Neural progenitor cell (in vitro differentiated cells): ENCODE measurements around the gene ISCA1. TPM values are rescaled to one million over a fixed set of nuclear protein-coding genes. Genes with fewer than 3 reads are reported as not detected.
"Not testable (repeated sequence)": the region's sequence is repeated elsewhere in the genome, so short reads cannot be mapped to it uniquely, and the experiment has no call there.

Source experiments
- DNase-seq: peaks from one replicate; pipeline ENCODE4 v3.0.0-alpha.2; 2016; ENCODE audit warnings: low spot score
- H2AFZ ChIP-seq: fragments of 200-600 bp; sonication (generic); replicated peaks from 2 replicates; pipeline ENCODE4 v1.6.1; 2016; ENCODE audit warnings: antibody characterized with exemption
- H3F3A ChIP-seq: fragments of 200-600 bp; sonication (generic); 2 replicates; pipeline ENCODE4 v1.6.1; 2016; ENCODE audit warnings: antibody characterized with exemption, low read depth
- H3K27ac ChIP-seq: fragments of 200-600 bp; sonication (generic); 2 replicates; pipeline ENCODE4 v1.5.1; 2016; ENCODE audit warnings: mild to moderate bottlenecking
- H3K27me3 ChIP-seq: fragments of 200-600 bp; sonication (generic); 2 replicates; pipeline ENCODE4 v1.6.1; 2016; ENCODE audit warnings: mild to moderate bottlenecking, moderate library complexity
- H3K36me3 ChIP-seq: fragments of 200-600 bp; sonication (generic); 2 replicates; pipeline ENCODE4 v1.5.1; 2016
- H3K4me1 ChIP-seq: fragments of 200-600 bp; sonication (generic); 2 replicates; pipeline ENCODE4 v1.6.1; 2016; ENCODE audit warnings: mixed run types
- H3K4me2 ChIP-seq: fragments of 200-600 bp; sonication (generic); 2 replicates; pipeline ENCODE4 v1.6.1; 2016
- H3K4me3 ChIP-seq: fragments of 200-600 bp; sonication (generic); 2 replicates; pipeline ENCODE4 v1.5.1; 2016
- H3K79me2 ChIP-seq: fragments of 200-600 bp; sonication (generic); 2 replicates; pipeline ENCODE4 v1.6.1; 2016; ENCODE audit warnings: low read depth
- H3K9ac ChIP-seq: fragments of 200-600 bp; sonication (generic); 2 replicates; pipeline ENCODE4 v1.6.1; 2016
- H3K9me3 ChIP-seq: fragments of 200-600 bp; sonication (generic); 2 replicates; pipeline ENCODE4 v1.5.1; 2016; ENCODE audit warnings: low read depth
- H4K20me1 ChIP-seq: fragments of 200-600 bp; sonication (generic); 2 replicates; pipeline ENCODE4 v1.6.1; 2016; ENCODE audit warnings: low read depth
- H3K27ac Mint-ChIP-seq: 3 replicates; pipeline ENCODE4 v1.8.0; 2021; ENCODE audit warnings: mixed read lengths
- H3K27me3 Mint-ChIP-seq: 2 replicates; pipeline ENCODE4 v1.8.0; 2022; ENCODE audit warnings: low read depth, mild to moderate bottlenecking, inconsistent platforms, moderate library complexity, mixed read lengths; ENCODE audit not compliant: insufficient read depth
- H3K36me3 Mint-ChIP-seq: 3 replicates; pipeline ENCODE4 v1.8.0; 2021; ENCODE audit warnings: mixed read lengths
- H3K4me1 Mint-ChIP-seq: 3 replicates; pipeline ENCODE4 v1.8.0; 2021; ENCODE audit warnings: mixed read lengths
- H3K4me3 Mint-ChIP-seq: 3 replicates; pipeline ENCODE4 v1.8.0; 2021; ENCODE audit warnings: mild to moderate bottlenecking, moderate library complexity, mixed read lengths
- H3K9me3 Mint-ChIP-seq: 3 replicates; pipeline ENCODE4 v1.8.0; 2020; ENCODE audit warnings: mixed read lengths
- CTCF ChIP-seq: fragments of 200-600 bp; sonication (generic); IDR thresholded peaks from 2 replicates; pipeline ENCODE4 v1.5.1; 2017; ENCODE audit warnings: antibody characterized with exemption, mild to moderate bottlenecking
- EZH2 ChIP-seq: fragments of 200-600 bp; sonication (generic); IDR thresholded peaks from 2 replicates; pipeline ENCODE4 v1.6.1; 2017; ENCODE audit warnings: antibody characterized with exemption, mild to moderate bottlenecking, moderate library complexity
- EZH2phosphoT487 ChIP-seq: fragments of 200-600 bp; sonication (generic); IDR thresholded peaks from 2 replicates; pipeline ENCODE4 v1.6.1; 2017; ENCODE audit warnings: antibody characterized with exemption
- total RNA-seq: library from RNA; depleted of rRNA; stranded (reverse); fragments of >200 nt; gene quantifications from 2 replicates; pipeline ENCODE4 v1.2.3, GENCODE V29; 2015; ENCODE audit warnings: low replicate concordance

The ISCA1 gene
- total RNA-seq, 1 donor from 2014 or later: 42.9 TPM

DNA sequence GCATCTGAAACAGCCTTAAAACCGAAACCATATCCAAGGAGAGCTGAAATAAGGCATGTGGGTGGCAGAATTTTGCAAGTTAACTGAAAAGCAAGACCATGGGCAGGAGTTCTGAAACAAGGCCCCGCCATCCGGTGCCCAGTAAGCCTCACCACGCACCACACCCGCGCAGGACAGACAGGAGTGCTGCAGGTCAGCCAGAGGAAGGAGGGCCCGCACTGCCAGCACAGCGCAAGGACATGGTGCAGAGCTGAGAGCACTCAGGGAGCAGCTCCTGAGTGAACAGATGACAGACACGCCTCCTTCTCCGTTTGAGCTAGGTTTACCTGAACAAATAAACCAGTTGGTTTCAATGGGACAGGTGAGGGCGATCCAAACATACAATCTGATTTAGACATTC is 16.5 kb upstream of the ISCA1 start:
- Mint-ChIP-seq H3K27ac (no peak overlapping the region), H3K4me1 (peaks cover 6% of the 10 kb centered on the region), H3K27me3 (peaks cover under 1% of the 10 kb centered on the region), H3K36me3 (peaks cover 21% of the 10 kb centered on the region), H3K9me3 (no peaks in the 10 kb centered on the region), H3K4me3 (no peak overlapping the region)
- Histone ChIP-seq H3K4me1 (peaks cover 7% of the 10 kb centered on the region), H3K27me3 (no peaks in the 10 kb centered on the region), H3K79me2 (no peaks in the 10 kb centered on the region), H3K36me3 (peaks cover 8% of the 10 kb centered on the region), H3K9me3 (no peaks in the 10 kb centered on the region), H2AFZ (no peak overlapping the region), H3F3A (peaks cover 3% of the 10 kb centered on the region), H4K20me1 (peaks cover 3% of the 10 kb centered on the region), H3K4me2 (no peak overlapping the region), H3K9ac (no peak overlapping the region), H3K4me3 (no peak overlapping the region), H3K27ac (no peak overlapping the region)
- no peak for TF ChIP-seq EZH2phosphoT487
- TF ChIP-seq EZH2: no peak
- no peak for TF ChIP-seq CTCF
- no peak for DNase-seq

DNA sequence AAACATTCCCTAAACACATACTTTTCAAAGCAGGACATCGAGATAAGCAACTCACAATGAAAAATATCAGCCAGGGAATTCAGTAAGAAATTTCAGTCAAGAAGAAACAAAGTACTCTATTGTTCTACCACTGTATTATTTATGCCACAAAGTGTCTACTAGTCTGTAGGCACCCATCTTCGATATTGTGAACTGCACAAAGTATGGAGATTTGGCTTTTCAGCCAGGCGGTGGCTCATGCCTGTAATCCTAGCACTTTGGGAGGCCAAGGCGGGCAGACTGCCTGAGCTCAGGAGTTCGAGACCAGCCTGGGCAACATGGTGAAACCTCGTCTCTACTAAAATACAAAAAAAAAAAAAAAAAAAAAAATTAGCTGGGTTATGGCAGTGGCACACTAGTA is 8.0 kb upstream of the ISCA1 start:
- H3K4me1 ChIP-seq: peaks cover 26% of the 10 kb centered on the region
- not testable (repeated sequence) for H3K4me3 Mint-ChIP-seq, H3K4me3 ChIP-seq, H3K36me3 Mint-ChIP-seq, H3F3A ChIP-seq, DNase-seq, H3K9ac ChIP-seq, H3K36me3 ChIP-seq, H3K27me3 ChIP-seq, H2AFZ ChIP-seq, H4K20me1 ChIP-seq, H3K27ac ChIP-seq, H3K9me3 ChIP-seq, H3K27ac Mint-ChIP-seq, H3K27me3 Mint-ChIP-seq, H3K4me2 ChIP-seq, H3K79me2 ChIP-seq, H3K9me3 Mint-ChIP-seq
- H3K4me1 Mint-ChIP-seq: peaks cover 34% of the 10 kb centered on the region

DNA sequence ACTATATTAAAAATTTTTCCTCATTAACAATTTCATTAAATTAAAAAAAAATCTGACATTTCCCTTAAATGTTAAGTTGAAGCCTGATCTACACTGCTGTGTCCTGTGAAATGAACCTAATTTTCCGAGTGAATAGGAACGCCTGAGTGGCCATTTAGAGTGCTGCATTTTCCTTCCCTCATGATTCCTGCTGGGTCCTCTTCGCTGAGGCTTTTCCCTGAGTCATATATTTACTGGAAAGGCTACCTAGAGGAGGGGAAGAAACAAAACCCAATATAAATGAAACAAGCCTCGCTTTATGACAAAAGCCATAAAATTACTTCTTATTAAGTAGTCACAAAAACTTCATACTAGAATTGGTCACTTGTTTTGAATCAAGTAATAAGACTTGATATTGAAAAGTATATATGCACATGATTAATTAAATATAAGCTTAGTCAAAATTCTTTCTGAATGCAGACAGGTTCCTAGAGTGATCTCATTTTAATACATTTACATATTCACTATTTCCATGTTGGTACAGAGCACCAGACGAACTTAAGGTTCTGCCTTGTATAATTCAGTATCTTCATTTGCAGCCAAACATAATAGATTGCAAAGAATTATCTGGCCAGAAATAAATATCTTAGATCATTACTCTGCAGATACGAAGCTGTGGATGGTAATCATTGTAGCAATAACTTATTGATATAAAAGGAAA is 6.3 kb upstream of the ISCA1 start:
- no peaks in the 10 kb centered on the region for H3K9me3 Mint-ChIP-seq
- H3K4me3 ChIP-seq: no peak overlapping the region
- no peak overlapping the region for H3K4me3 Mint-ChIP-seq
- H4K20me1 ChIP-seq: peaks cover 7% of the 10 kb centered on the region
- DNase-seq: no peak
- H3K4me1 Mint-ChIP-seq: peaks cover 34% of the 10 kb centered on the region
- peaks cover under 1% of the 10 kb centered on the region for H3K27me3 Mint-ChIP-seq
- no peak overlapping the region for H2AFZ ChIP-seq
- TF ChIP-seq EZH2phosphoT487 (no peak), CTCF (no peak), EZH2 (no peak)
- peaks cover 8% of the 10 kb centered on the region for H3F3A ChIP-seq
- no peak overlapping the region for H3K4me2 ChIP-seq
- no peaks in the 10 kb centered on the region for H3K36me3 Mint-ChIP-seq
- no peaks in the 10 kb centered on the region for H3K36me3 ChIP-seq
- H3K79me2 ChIP-seq: no peaks in the 10 kb centered on the region
- no peaks in the 10 kb centered on the region for H3K9me3 ChIP-seq
- peaks cover 26% of the 10 kb centered on the region for H3K4me1 ChIP-seq
- H3K27ac ChIP-seq: no peak overlapping the region
- H3K9ac ChIP-seq: no peak overlapping the region
- peaks cover under 1% of the 10 kb centered on the region for H3K27me3 ChIP-seq
- peak overlapping the region; percentile 47 for H3K27ac Mint-ChIP-seq

- Mint-ChIP-seq H3K27ac (peak overlapping the region; percentile 90), H3K4me1 (peaks cover 43% of the 10 kb centered on the region)
- no peak overlapping the region for H3K4me3 ChIP-seq
Observed at GRCh38 chr9:86287013-86287412, 4.7 kb upstream of the ISCA1 start.

More at GRCh38 chr9:86287013-86287412, 4.7 kb upstream of the ISCA1 start:
- peak overlapping the region; percentile 52 for H3K4me3 Mint-ChIP-seq
- H3K36me3 ChIP-seq: no peaks in the 10 kb centered on the region
- no peaks in the 10 kb centered on the region for H3K36me3 Mint-ChIP-seq
- H3K9me3 ChIP-seq: no peaks in the 10 kb centered on the region
- no peak overlapping the region for H2AFZ ChIP-seq
- H3K27me3 Mint-ChIP-seq: peaks cover 5% of the 10 kb centered on the region
- H3K9ac ChIP-seq: no peak overlapping the region
- H3K79me2 ChIP-seq: no peaks in the 10 kb centered on the region
- TF ChIP-seq EZH2phosphoT487 (no peak), CTCF (peak; percentile 61)
- no peak overlapping the region for H3K27ac ChIP-seq
- H3F3A ChIP-seq: peaks cover 20% of the 10 kb centered on the region
- no peaks in the 10 kb centered on the region for H3K9me3 Mint-ChIP-seq
- DNase-seq: peak; percentile 82
- peaks cover 7% of the 10 kb centered on the region for H4K20me1 ChIP-seq
- H3K4me1 ChIP-seq: peaks cover 26% of the 10 kb centered on the region
- H3K4me2 ChIP-seq: peak overlapping the region; percentile 66
- peaks cover 10% of the 10 kb centered on the region for H3K27me3 ChIP-seq
